ENCODE measurements around the gene CCDC188.

CCDC188 gene

DNA sequence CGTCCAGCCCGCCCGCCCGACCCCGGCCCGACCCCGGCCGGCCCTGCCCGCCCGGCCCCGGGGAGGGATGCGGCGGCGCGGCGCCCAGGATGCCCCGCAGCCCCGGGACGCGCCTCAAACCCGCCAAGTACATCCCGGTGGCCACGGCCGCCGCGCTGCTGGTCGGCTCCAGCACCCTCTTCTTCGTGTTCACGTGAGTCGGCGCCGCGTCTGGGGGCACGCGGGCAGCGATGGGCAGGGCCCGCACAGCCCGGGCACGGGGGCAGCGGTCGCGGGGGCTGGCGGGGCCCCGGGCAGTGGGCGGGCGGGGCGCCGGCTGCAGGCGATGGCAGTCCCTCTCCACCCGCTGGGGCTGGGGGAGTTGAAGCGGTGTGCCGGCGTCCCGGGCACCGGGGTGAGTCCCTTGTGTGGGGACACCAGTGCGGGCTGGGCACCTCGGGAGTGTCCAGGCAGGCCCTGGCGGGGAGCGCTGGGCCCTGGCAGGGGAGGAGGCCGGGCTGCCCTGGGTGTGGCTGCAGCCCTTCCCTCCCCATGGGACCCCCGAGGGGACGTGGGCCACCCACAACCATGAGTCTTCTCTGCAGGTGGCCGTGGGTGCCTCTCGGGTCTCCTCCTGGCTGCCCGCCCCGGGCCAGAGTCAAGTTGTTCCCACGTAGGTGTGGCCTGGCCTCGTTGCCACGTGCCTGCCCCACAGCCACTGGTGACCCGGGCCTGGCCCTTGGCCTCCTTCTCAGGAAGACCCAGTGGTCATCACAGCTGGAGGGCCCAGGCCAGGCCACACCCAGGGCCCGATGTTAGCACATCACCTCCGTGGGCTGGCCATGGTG lies 18.8 kb downstream of the CCDC188 start (continued):
- TF ChIP-seq, protein P1, sequence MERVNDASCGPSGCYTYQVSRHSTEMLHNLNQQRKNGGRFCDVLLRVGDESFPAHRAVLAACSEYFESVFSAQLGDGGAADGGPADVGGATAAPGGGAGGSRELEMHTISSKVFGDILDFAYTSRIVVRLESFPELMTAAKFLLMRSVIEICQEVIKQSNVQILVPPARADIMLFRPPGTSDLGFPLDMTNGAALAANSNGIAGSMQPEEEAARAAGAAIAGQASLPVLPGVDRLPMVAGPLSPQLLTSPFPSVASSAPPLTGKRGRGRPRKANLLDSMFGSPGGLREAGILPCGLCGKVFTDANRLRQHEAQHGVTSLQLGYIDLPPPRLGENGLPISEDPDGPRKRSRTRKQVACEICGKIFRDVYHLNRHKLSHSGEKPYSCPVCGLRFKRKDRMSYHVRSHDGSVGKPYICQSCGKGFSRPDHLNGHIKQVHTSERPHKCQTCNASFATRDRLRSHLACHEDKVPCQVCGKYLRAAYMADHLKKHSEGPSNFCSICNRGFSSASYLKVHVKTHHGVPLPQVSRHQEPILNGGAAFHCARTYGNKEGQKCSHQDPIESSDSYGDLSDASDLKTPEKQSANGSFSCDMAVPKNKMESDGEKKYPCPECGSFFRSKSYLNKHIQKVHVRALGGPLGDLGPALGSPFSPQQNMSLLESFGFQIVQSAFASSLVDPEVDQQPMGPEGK (tag by site-specific recombination; IDR thresholded peaks at IDR 0.05): peak; percentile 62
- TF ChIP-seq ZNF423 (tag by site-specific recombination; IDR thresholded peaks at IDR 0.05): 0 out of 2 replicates have a peak, but pooled peaks have one; percentile 35
- TF ChIP-seq ZBTB7A (tag by site-specific recombination; IDR thresholded peaks at IDR 0.05; ENCODE audit: low read depth): 0 out of 2 replicates have a peak, but pooled peaks have one; percentile 17
- TF ChIP-seq, protein P2, sequence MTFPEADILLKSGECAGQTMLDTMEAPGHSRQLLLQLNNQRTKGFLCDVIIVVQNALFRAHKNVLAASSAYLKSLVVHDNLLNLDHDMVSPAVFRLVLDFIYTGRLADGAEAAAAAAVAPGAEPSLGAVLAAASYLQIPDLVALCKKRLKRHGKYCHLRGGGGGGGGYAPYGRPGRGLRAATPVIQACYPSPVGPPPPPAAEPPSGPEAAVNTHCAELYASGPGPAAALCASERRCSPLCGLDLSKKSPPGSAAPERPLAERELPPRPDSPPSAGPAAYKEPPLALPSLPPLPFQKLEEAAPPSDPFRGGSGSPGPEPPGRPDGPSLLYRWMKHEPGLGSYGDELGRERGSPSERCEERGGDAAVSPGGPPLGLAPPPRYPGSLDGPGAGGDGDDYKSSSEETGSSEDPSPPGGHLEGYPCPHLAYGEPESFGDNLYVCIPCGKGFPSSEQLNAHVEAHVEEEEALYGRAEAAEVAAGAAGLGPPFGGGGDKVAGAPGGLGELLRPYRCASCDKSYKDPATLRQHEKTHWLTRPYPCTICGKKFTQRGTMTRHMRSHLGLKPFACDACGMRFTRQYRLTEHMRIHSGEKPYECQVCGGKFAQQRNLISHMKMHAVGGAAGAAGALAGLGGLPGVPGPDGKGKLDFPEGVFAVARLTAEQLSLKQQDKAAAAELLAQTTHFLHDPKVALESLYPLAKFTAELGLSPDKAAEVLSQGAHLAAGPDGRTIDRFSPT (tag by site-specific recombination; IDR thresholded peaks at IDR 0.05): peak; percentile 42; the same call in 1 of the 2 replicates
- TF ChIP-seq ZXDB (tag by site-specific recombination; IDR thresholded peaks at IDR 0.05): 0 out of 2 replicates have a peak, but pooled peaks have one; percentile 33
- no peak for TF ChIP-seq ZNF112 (tag by site-specific recombination; IDR thresholded peaks at IDR 0.05)
- no peak for TF ChIP-seq RBAK (tag by site-specific recombination; IDR thresholded peaks at IDR 0.05)
- 0 out of 2 replicates have a peak, but pooled peaks have one; percentile 38 for TF ChIP-seq KLF7 (tag by site-specific recombination; IDR thresholded peaks at IDR 0.05; ENCODE audit: borderline replicate concordance)
- no peak for TF ChIP-seq ZNF10 (tag by site-specific recombination; IDR thresholded peaks at IDR 0.05)
- peak; percentile 90 for TF ChIP-seq GLIS2 (tag by site-specific recombination; IDR thresholded peaks at IDR 0.05)
- TF ChIP-seq BCL11B (tag by site-specific recombination; IDR thresholded peaks at IDR 0.05; ENCODE audit: low read depth): peak; percentile 30; the same call in 1 of the 2 replicates
- peak; percentile 80 for TF ChIP-seq ZNF335 (tag by site-specific recombination; conservative IDR thresholded peaks at IDR 0.05)
- no peak for TF ChIP-seq ZNF76 (tag by site-specific recombination; IDR thresholded peaks at IDR 0.05; ENCODE audit: borderline replicate concordance, low read depth)

DNA sequence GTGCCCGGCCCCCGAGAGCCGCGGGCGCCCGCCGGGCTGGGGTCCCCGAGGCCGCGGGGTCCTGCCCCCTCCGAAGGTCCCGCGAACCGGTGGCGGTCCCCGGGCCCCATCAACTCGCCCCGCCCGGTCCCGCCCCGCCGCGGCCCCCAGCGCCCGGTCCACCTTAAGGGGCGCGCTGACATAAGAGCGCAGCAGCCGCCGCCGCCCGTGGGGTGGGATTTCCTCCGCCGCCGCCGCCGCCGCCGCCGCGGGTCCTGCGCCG lies 19.3 kb downstream of the CCDC188 start, which contains the start of gene ZDHHC8:
ZDHHC8 (plus strand) TSS at position 208 of the 262 bp plus-strand sequence. CDS start 144 bp downstream, outside the sequence.
- H3K27ac ChIP-seq (ENCODE audit: extremely low read depth, low read depth, low read length): peak within 1 kb of the TSS; percentile 82
- POLR2A ChIA-PET: interaction anchor here (4.9 kb wide), 1 partner anchor 13 kb away, joined by 62 read pairs; the partner anchor contains the start of genes RANBP1 and TRMT2A
- peak within 1 kb of the TSS; percentile 69 for H3K4me3 ChIP-seq (ENCODE audit: low read depth, low read length)
- no peaks in the 10 kb centered on the region for H3K9me3 ChIP-seq (ENCODE audit: control insufficient read depth, insufficient read depth, low read depth, low read length)
- CTCF ChIA-PET: no interaction called here
- TF ChIP-seq, protein P3, sequence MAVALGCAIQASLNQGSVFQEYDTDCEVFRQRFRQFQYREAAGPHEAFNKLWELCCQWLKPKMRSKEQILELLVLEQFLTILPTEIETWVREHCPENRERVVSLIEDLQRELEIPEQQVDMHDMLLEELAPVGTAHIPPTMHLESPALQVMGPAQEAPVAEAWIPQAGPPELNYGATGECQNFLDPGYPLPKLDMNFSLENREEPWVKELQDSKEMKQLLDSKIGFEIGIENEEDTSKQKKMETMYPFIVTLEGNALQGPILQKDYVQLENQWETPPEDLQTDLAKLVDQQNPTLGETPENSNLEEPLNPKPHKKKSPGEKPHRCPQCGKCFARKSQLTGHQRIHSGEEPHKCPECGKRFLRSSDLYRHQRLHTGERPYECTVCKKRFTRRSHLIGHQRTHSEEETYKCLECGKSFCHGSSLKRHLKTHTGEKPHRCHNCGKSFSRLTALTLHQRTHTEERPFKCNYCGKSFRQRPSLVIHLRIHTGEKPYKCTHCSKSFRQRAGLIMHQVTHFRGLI (tag by site-specific recombination; IDR thresholded peaks at IDR 0.05): no peak
- TF ChIP-seq SCRT2 (tag by site-specific recombination; IDR thresholded peaks at IDR 0.05): no peak
- no peak for TF ChIP-seq ZBTB48 (tag by site-specific recombination; IDR thresholded peaks at IDR 0.05)
- peaks cover 5% of the 10 kb centered on the region; the same call in 1 of the 2 replicates for H3K4me1 ChIP-seq (ENCODE audit: control insufficient read depth, insufficient read depth, low read length)
- H3K36me3 ChIP-seq (ENCODE audit: control insufficient read depth in 2 of 2, insufficient read depth in 1 of 2, low read length in 2 of 2): peaks cover 0 to 36% of the 10 kb centered on the region in 2 experiments; a peak in 1 of 3 replicates
